Activated T-helper 1 cell treated with anti-CD3 and anti-CD28 coated beads, Interleukin-2, amount 50 U/mL, for 16 hours (primary cell): ENCODE measurements around the gene STAT6.
"Not testable (repeated sequence)": the region's sequence is repeated elsewhere in the genome, so short reads cannot be mapped to it uniquely, and the experiment has no call there.

Source experiments
- DNase-seq, 2 donors: peaks; one replicate each; pipeline ENCODE4 v3.0.0-alpha.2; 2020; ENCODE audit warnings: low read depth in 1 of 2, low spot score in 1 of 2

STAT6 gene

DNA sequence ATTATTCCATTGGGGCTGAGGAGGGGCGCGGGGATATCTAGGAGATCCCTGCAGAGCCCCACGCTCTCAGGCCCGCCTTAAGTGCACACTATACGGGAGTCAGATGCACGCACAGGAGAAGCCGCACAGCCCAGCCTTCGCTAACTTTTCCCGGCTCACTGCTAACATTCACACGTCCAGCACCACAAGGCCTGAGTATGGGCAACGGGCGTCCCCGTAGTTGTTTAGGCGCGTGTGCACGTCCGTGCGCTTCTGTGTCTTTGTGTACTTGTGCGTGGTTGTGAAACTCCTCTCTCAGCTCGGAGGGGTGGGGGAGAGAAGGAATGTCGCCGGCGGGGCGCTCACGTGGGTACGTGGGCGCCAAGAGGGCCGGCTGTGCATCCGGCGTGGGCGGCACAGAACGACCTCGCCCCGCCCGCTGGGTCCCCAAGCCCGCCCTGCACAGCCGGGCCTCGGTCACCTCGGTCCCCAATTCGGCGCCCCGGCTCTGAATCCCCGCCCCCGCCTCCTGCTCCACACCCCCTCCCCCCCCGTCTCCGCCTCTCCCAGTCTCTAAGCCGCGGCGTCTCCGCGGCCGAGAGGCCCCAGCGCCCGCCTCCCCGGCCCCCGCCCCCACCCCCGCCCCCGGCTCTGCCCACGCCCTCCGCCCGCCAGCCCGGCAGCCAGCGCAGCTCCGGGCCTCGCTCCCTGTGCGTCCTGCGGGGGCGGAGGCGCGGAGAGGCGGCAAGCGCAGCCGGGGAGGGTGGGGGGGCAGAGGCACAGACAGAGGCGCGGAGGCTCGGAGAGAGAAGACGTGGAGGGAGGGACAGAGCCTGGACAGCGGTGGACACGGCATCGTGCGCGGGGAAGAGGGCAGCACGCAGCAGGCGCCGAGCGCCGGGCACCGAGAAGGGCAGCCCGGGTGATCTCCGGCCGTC is 22.6 kb downstream of the STAT6 start, which contains the start of gene NAB2:
Gene NAB2, plus strand, starts transcription at position 761 of the 917 bp plus-strand sequence. CDS start 158 bp downstream, outside the sequence.
- peak; percentile 83 to 89 for DNase-seq

- DNase-seq: peak; percentile 41 to 64
Observed at GRCh38 chr12:57087691-57088353, 23.3 kb downstream of the STAT6 start.

DNA sequence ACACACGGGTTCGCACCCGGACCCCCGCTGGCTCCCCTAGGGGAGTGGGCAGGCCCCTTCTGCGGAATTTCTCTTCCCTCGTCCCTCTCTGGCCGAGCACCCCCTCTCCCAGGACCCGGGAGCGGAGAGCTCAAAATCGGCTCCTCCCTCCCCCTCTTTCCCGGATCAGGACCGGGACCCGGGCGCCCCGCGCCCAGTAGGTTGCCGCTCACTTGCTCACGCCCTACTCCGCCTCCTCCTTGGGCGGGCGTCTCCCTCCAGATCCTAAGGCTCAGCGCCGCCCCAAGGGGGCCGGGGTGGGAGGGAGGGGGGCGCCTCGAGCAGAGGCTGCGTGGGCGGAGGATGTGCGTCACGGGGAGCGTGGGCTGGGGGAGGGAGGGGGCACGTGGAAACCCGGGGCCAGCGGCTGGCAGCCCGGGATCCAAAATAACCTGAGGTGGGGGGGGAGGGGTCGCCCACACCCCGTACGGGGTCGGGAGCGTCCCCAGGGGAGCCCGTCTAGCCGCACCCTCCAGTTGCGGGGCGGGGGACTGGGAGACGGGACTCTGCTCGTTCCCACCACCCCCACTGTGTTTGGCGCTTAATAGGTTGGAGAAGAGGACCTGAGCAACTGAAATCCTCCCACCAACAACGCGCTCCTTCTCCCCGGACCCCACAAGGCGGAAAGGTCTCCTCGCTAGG is 24.0 kb downstream of the STAT6 start:
- DNase-seq: peak; percentile 83 to 89

DNA sequence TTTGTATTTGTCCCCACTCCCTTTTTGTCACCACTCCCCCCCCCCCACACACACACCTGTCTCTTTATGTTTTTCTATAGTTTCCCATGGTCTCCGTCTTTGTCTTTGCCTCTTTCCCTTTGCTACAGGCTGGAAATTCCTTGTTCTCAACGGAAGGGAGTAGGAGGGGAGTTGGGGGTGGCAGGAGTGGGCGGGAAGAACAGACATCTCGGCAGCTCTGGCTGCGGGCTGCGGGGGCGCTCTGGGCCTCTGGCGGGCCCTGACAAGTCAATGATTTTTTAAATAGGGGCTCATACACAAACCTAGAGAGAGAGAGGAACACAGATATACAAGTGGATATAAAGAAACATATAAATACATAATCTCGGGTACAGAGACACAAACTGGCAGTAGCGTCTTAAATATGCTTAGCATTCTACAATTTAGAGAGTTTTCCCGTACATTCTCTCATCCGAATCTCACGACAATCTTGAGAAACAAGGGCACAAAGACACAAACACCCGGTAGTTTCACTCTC is 24.6 kb downstream of the STAT6 start:
- peak in 1 of 2 donors; percentile 34 for DNase-seq

GRCh38 chr12:57085999-57086492 is 25.1 kb downstream of the STAT6 start:
- DNase-seq: no peak

DNA sequence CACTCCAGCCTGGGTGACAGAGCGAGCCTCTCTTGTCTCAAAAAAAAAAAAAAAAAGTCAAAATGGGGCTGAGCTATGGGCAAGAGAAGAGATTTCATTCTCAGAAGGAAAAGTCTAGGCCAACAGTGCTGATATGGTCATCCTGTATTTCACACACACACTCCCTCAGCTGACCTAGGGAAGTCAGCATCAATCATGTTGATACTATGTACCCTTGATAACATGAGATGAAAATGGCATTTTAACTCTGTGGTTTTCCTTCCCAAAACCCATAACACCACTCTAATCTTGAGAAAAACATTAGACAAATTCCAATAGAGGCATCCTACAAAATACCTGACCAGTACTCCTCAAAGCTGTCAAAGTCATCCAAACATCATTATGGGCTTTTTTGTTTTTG is 30.3 kb downstream of the STAT6 start:
- DNase-seq: no peak

GRCh38 chr12:57079821-57080220 is 31.3 kb downstream of the STAT6 start:
- no peak for DNase-seq

DNA sequence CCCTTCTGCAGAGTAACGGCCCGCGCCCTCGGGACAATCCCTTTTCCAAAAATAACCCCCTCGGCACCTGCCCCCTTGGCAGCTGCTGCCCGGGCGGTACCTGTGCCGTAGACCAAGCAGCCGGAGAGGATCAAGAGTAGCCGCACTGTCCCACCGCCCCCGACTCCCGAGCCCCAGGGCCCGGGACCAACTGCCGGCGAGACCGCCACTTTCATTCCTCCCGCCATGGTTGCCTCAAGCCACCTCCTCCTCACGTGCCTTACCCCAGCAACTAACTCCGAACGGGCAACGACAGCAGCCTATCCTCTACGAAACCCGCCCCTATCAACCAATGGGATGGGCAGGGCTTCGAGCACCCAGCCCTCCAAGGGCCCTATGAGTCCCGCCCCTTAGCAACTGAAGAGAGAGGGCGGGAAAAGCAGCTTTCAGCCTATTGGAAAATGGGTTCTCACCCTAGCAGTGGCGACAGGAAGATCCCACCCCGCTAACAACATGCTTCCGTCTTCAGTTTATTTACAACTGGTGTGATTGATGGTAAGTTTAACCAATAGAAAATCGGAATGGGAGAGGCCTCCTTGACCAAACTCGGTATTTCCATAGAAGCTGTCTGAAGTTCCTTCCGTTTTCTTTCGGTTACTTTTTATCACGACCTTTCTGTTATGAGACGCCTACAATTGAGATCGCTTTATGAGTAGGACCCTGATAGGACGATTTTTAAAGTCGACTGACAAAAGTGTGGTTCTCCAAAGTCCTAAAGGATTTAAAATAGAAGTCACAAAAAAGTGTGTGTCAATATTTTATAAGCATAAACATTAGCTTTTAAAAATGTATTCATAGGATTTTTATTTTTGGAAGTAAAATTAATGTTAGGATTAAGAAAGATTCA is 32.4 kb downstream of the STAT6 start, which contains the start of gene NEMP1:
Gene NEMP1, minus strand, starts transcription at position 273 of the 886 bp plus-strand sequence. Its CDS starts 46 bp downstream, at position 227.
- DNase-seq: peak; percentile 83 to 91

GRCh38 chr12:57073566-57074450 is 37.4 kb downstream of the STAT6 start:
- not testable (repeated sequence) for DNase-seq

DNA sequence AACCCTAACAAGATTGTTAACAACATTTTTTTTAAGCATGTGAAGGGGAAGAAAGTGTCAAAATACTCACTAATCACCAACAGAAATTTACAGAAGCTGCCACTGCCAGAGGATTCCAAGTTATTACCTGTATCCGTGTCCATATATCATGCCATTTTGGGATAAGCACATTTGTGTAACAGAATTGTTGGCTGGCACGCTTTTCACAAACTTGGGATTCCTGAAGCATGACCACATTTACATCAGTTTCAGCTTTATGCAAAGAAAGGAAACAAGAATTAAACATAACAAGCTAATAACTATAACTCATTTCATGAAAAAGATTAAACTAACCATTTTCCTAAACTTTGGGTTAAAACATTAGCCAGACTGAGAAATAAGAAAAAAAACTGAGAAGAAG is 38.5 kb downstream of the STAT6 start:
- no peak for DNase-seq

DNA sequence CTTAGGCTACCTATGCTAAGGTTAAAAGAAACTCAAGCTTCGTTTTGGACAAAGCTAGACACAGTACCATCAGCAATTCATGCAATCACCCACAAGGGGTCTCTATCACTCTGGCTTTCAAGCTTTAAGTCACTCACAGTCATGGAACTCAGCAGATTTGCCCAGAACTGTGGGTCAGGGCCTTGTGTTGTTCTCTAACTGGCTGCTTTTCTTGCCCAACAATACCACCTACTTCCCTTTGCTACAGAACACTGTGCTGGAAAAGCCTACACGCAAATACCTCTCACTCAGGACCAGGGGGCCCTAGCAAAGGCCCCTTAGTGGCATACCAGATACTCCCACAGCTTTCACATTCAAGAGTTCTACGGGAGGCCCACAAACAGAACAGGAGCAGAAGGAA is 41.6 kb downstream of the STAT6 start:
- DNase-seq: peak in 1 of 2 donors; percentile 34

- DNase-seq: no peak
Observed at GRCh38 chr12:57066245-57066644, 44.9 kb downstream of the STAT6 start.

DNA sequence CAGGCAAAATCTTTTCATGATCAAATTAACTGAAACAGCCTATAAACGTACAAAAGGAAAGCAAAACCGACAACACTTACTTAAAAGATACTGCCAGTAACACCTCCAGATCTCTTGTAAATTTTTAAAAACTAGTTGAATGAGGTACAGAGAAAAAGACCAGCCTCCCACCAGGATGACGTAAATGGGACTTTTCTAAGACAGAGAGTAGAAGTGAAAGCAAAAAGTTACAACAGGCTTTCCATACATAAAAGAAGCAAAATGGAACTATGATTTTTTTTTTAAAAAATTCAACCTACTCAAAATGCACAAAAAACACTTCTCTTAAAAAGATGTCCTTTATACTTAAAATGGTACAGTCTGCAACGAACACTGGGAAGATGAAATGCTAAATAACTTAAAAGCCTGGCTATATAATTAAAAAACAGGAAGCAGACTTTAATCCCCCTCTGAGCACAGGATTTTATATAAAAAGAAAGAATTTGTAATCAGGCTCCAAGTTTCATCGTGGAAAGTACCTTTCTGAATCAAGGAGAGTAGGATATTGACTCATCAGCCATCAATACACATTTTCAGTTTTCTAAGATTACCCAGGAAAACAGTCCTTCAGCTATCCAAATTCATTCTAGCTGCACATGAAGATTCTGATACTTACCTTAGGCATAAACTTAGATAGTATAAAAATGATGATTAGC is 47.0 kb downstream of the STAT6 start:
- peak in 1 of 2 donors; percentile 17 for DNase-seq

- DNase-seq: no peak
Observed at GRCh38 chr12:57058454-57058853, 52.7 kb downstream of the STAT6 start.

- no peak for DNase-seq
Observed at GRCh38 chr12:57057067-57057751, 54.0 kb downstream of the STAT6 start.

GRCh38 chr12:57055824-57056223 is 55.3 kb downstream of the STAT6 start:
- DNase-seq: no peak

GRCh38 chr12:57053901-57054300 is 57.3 kb downstream of the STAT6 start:
- DNase-seq: not testable (repeated sequence)

DNA sequence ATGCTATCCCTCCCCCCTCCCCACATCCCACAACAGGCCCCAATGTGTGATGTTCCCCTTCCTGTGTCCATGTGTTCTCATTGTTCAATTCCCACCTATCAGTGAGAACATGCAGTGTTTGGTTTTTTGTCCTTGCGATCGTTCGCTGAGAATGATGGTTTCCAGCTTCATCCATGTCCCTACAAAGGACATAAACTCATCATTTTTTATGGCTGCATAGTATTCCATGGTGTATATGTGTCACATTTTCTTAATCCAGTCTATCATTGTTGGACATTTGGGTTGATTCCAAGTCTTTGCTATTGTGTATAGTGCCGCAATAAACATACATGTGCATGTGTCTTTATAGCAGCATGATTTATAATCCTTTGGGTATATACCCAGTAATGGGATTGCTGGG is 58.0 kb downstream of the STAT6 start:
- DNase-seq: not testable (repeated sequence)
